HL-60/S4 treated with retinoic acid at 250 ng/mL for 4 days and 3 days (cell line): ENCODE results near the gene BAHD1.

ENCODE experiments used
- in situ Hi-C: fragments of 300-500 bp; cut with MboI; formaldehyde crosslinking; loops from 2 replicates; pipeline ENCODE4 v1.7.0; 2022; ENCODE audit warnings: low sequenced_read_pairs

Gene BAHD1

DNA sequence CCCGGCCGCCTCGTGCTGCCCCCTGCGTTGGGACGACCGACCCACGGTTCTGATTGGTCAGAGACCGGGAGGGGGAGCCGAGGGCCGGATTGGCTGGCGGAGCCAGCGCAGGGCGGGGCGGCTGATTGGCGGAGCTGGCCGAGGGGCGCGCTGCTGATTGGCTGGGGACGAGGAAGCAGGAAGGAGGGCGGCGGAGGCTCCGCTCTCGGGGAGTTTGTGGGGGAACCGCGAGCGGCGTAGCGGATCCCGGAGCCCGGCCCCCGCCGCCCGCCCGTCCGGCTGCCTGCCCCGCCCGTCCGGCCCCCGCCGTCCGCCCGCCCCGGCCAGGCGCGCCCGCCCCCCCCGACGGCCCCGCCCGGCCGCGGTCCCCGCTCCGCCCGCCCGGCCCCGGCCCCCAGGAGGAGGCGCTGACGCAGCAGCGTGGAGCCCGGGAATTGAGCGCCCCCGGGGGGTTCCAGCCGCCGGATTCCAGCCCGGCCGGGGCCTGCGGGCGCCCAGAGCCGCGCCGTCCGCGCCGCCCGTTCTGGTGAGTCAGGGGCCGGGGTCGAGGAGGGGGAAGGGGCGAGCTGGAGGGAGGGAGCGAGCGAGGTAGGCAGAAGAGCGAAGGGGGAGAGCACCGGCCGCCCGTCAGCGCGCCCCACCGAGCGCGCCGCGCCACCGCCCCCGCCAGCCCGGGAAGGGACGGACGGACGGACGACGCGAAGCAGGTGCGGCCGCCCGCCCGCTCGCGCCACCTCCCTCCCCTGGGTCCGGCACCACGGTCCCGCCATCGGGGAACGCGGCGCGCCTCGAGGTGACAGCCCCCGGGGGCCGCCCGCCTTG lies at the start of gene BAHD1:
Gene BAHD1, plus strand, starts transcription at position 211 of the 822 bp plus-strand sequence. CDS start 17,512 bp downstream, outside the sequence.
- in situ Hi-C loops: no loop called here

DNA sequence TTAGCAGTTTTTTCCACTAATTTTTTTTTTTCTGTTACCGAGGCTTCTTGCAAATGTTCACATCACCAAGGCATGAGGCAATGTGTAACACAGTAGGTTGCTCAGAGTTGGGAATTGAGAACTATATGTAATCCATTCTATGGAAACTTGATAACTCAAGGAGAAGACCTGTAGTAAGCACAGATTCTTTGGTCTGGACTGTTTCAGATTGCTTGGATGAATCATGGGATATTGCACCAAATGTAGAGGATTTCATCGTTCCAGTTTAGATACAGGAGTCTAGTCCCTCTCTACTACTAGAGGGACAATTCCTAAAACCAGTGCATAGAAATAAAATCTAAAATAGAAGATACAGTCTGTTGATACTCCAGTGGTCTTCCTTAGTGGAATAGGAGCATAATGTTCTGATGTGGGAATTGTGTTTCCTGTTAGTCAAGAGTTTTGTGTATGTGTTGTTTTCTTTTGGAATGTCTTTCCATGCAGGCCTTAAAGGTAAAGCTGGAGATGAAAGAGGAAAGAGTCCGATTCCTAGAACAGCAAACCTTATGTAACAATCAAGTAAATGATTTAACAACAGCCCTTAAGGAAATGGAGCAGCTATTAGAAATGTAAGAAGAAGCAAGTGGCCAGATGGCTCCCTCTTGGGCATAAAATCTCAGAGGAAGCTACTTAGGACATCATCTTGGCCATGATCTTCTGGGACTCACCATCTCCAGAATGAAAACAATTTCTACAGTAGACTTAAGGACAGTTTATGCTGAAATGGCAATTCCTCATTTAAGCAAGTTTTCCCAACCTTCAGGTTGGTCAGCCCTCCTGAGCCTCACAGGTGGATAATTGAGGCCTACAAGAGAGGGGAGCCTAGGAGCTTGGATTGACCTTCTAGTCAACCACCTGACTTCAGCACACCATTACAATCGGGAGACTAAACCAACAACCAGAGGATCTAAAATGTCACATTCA lies 47.5 kb upstream of the BAHD1 start:
- in situ Hi-C loops: no loop called here

DNA sequence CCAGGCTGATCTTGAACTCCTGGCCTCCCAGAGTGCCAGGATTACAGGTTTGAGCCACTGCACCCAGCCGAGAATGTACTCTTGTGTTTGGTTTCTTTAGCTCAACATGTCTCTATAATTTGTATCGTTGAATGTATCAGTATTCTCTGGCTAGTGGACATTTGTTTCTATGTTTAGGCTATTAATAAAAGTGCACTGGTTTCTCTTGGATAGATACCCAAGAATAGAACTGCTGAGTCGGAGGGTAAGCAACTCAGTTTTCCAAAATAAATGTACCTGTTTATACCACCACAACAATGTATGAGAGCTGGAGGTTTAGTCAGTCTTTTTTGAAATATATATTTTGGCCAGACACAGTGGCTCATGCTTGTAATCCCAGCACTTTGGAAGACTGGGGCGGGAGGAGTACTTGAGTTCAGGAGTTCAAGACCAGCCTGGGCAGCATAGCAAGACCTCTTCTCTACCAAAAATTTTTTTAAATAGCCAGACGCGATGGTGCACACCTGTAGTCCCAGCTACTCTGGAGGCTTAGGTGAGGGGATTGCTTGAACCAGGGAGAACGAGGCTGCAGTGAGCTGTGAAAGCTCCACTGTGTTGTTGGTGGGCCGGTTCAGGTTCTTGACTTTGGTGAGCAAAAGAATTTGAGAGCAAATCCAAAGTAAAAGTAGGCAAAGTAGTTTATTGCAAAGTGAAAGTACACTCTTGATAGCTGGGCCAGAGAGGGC lies 42.9 kb upstream of the BAHD1 start:
- in situ Hi-C loops: no loop called here

DNA sequence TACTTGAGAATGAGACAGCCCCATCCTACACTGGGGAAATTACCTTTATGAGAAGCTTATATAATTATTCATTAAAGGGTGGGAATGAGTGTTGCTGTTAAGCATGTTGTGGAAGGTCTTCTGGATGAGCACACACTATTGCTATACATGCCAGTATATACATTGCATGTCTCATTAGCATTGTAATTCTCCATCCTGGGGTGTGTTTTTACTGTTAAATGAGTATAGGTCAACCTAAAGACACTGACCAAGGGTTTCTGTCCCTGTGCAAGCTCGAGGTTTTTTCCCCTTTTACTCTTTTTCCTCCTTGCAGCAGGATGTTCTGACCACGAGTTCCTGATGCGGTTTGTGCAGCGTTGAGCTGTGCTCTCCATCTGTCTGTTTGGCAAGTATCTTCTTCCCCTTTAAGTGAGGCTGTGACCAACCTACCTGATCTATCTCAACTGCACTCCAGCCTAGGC lies 42.3 kb upstream of the BAHD1 start:
- in situ Hi-C loops: no loop called here

DNA sequence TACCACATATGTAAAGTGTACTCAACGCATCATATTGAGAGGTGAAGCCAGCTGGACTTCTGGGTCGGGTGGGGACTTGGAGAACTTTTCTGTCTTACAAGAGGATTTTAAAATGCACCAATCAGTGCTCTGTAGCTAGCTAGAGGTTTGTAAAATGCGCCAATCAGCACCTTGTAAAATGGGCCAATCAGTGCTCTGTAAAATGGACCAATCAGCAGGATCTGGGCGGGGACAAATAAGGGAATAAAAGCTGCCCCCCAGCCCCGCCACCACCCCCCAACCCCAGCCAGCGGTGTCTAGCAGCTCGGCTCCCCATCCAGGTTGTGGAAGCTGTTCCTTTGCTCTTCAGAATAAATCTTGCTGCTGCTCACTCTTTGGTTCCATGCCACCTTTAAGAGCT lies 41.4 kb upstream of the BAHD1 start:
- in situ Hi-C loops: no loop called here

DNA sequence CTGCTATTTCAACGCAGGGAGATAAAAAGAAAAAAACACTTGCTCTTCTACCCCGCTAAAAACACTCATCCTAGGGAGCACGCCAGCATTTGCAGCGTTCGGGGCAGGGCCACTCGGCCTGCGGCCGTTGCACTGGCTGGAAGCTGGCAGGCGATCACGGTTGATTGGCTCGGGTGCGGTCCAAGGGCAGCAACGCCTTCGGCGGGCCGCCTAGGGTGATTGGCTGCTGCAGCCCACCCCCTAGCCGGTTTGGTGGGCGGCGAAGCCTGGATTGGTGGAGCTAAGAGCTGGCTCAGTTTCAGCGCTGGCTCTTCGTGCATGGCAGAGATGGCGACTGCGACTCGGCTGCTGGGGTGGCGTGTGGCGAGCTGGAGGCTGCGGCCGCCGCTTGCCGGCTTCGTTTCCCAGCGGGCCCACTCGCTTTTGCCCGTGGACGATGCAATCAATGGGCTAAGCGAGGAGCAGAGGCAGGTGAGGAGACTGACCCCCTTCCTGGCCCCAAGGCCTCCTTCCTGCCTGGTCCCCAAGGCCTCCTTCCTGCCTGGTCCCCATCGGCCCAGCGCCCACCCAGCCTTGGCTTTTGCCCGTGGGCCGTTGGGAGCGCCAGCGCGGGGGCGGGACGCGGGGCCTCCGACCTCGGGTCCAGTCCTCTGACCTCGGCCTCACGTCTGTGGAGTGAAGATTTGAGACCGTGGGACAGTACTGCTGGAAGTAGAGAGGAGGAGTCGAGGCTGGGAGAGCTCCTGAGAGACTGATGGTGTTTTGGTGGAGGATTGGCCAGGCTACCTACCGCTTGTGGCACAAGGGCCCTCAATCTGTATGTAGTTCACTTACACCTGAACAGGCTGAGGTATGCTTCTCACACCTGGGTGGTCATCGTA lies 35.0 kb upstream of the BAHD1 start, which contains the start of gene IVD:
Gene IVD, plus strand, starts transcription at position 295 of the 881 bp plus-strand sequence. Its CDS starts 33 bp downstream, at position 328.
- in situ Hi-C loops: no loop called here

DNA sequence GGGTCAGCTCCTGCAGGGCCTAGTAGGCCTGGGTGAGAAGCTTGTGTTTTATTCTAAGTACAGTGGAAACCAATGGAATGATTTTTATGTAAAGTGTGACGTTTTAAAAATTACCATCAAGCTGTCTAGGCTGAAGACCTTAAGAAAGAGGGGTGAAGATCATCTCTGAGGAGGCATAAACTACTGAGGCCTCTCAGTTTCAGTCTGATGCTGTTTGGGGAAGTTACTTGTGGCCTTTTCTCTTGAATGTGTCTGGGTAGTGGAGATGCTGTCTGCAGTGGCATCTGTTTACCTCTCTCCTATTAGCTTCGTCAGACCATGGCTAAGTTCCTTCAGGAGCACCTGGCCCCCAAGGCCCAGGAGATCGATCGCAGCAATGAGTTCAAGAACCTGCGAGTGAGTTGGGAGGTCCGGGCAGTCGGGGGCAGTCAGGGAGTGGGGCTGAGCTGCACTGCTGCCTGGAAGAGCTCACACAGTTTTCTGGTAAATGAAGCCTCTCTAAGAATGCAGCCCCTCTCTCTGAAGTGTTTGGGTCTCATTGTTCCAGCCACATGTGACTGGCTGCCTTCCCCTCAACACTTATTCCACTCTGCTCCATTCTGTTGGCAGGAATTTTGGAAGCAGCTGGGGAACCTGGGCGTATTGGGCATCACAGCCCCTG lies 33.3 kb upstream of the BAHD1 start:
- in situ Hi-C loops: no loop called here

DNA sequence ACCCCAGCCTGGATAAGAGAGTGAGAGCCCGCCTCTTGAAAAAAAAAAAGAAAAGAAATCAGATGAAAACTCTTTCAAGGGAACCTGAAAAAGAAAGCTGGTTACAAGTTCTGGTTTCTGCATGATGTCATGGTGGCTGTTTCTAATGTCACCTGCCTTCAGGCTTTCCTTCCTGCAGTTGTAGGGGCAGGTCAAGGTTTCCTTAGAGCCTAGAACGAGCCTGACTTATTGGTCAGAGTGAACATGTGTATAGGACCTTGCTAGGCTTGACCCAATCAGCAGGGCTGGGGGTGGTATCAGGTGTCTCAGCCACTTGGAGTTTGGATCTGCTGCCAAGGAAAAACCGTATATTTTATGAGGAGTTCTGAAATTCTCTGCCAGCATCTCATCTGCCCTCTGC lies 31.4 kb upstream of the BAHD1 start:
- in situ Hi-C loops: no loop called here

DNA sequence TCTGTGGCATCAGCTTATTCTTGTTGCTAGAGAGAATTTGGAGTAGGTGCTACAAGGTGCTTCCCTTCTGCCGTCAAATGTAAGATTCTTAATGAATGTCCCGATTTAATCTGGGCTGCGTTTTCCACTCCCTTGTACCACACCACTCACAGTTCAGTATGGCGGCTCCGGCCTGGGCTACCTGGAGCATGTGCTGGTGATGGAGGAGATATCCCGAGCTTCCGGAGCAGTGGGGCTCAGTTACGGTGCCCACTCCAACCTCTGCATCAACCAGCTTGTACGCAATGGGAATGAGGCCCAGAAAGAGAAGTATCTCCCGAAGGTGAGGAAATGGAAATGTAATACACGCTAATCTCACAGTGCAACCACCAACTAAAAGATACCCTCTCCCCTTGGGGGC lies 30.3 kb upstream of the BAHD1 start:
- in situ Hi-C loops: no loop called here

DNA sequence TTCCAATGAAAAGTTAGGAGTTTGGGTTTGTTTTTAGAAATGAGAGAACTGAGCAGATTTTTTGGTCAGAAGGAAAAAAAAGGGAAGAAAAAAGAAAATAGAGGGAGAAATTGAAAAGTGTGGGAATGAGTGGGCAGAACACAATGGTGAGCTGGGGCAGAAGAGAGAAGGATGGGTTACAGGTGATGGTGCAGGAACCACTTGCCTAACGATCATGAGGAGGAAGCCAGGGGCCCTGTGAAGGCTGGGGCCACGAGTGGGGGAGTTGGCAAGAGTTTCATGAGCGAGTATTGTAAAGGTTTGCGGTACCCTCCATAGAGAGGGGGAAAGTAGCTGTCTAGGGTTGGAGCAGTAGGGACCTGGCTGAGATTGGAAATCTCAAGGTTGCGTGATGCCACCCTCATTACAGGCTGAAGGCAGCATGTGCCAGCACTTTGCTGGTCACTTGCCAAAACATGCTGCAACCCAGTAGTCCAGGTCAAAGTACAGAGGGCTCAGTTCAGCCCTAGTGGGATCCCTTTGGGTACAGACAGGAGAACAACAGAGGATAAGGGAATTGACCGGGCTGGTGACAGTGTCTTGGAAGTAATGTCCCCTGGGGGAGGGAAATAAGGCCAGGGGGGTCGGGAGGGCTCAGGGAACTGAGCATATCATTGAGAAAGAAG lies 28.5 kb upstream of the BAHD1 start:
- in situ Hi-C loops: no loop called here

DNA sequence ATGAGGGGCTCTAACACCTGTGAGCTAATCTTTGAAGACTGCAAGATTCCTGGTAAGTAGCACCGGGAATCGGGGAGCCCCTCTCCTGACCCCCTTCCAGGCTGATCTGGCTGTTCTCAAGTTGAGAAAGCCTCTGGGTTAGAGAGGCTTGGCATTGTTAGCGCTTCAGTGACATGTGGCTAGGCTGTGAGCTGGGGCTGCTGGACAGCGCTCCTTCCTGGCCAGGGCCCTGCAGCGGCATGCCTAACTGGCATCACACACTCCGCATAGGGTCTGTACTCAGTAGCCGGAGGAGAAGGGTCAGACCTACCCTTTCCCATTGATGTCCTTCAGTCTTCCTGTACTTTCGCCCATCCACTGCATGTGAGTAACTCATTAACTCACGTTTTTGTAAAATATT lies 27.7 kb upstream of the BAHD1 start:
- in situ Hi-C loops: no loop called here

DNA sequence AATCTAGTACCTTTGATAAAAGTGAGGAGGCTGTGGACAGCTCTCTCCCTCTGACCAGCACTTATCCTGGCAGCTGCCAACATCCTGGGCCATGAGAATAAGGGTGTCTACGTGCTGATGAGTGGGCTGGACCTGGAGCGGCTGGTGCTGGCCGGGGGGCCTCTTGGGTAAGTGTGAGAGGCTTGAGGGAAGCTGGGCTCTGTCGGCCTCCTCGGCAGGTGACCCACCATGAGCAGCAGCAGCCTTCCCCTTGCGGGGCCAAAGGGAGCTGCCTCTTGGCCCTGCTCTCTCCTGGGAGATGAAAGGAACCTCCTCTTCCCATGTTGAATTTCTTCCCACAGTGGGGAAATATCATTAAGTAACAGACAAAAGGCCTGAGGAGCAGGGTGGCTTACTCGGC lies 25.9 kb upstream of the BAHD1 start:
- in situ Hi-C loops: no loop called here

DNA sequence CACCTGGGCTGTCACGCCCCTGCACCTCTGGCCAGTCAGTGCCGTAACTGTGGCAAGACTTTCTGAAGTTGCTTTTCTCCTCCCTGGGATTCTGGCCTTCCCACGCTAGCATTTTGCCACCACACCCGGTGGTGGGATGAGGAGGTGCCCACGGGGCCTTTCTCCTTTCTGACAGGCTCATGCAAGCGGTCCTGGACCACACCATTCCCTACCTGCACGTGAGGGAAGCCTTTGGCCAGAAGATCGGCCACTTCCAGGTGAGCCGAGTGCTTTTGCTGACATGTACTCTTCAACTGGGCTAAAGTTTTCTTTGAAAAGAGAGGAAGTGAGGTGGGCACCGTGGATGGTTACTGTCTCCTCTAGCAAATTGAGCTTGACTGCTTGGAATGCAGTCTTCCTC lies 25.5 kb upstream of the BAHD1 start:
- in situ Hi-C loops: no loop called here

DNA sequence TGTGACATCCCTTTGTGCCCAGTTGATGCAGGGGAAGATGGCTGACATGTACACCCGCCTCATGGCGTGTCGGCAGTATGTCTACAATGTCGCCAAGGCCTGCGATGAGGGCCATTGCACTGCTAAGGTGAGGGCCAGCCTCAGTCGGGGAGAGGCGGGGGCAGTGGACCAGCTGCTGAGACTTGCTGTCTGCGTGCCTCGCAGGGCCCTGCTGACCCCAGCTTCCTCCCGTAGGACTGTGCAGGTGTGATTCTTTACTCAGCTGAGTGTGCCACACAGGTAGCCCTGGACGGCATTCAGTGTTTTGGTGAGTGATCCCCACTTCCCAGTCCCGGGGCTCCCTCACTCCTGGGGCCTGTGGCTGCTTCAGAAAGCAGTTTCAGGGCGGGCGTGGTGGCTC lies 24.7 kb upstream of the BAHD1 start:
- in situ Hi-C loops: no loop called here

DNA sequence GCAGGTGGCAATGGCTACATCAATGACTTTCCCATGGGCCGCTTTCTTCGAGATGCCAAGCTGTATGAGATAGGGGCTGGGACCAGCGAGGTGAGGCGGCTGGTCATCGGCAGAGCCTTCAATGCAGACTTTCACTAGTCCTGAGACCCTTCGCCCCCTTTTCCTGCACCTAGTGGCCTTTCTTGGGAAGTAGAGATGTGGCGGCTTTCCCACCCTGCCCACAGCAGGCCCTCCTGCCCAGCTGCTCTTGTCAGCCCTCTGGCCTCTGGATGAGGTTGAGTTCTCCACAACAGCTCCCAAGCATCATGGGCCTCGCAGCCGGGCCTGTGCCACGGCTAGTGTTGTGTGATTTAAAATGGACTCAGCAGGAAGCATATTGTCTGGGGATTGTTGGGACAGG lies 22.6 kb upstream of the BAHD1 start:
- in situ Hi-C loops: no loop called here

DNA sequence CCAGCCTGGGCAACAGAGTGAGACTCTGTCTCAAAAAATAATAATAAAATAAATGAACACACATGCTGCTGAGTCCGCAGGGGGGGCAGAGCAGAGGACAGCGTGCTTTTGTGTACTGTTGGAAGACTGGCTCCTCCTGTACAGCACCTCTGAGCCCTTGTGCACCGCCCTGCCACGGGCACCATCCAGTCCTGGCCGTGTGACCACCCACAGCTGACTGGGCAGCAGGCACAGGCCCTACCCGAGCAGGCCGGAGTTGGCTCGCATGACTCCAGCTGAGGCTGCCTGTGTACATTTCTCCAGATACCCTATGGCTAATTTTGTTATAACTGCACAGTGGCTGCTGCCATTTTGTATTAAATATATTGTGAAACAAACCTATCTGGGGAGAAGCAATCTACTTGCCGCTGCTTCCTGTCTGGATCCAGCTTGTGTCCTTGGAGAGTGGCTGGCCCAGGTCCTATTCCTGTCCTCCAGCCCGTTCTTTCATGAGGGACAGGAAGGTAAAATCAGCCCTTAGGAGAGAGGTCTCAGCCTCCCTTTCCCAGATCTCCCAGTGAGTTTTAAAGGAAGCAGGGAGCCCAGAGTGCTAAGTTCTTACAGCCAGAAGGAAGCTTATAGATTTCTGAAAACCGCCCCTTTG lies 20.6 kb upstream of the BAHD1 start:
- in situ Hi-C loops: no loop called here

DNA sequence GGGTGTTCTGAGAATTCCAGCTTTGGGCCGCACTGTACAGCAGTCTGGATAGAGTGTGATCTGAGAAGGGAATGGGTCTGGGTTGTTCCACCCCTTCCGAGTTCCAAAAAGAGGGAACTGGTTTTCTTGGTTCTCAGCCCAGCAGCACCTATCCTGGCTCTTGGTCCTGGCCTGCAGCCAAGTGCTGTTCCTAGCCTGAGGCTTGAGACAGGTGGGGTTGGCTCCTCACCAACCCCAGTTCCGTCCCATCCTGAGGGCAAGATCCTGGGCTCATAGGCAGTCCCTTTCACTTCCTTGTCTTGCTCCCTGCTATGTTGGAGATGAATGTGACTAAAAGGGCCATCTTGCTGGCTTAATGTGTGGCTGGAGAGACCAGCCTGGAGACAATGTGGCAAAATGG lies 20.0 kb upstream of the BAHD1 start:
- in situ Hi-C loops: no loop called here
